ENCODE measurements around the gene OR5AC2. TPM values are rescaled to one million over a fixed set of nuclear protein-coding genes. Genes with fewer than 3 reads are reported as not detected.

OR5AC2 gene
- polyA plus RNA-seq, 1 donor, result not detected

Other genes with a start within 250 kb of the OR5AC2 start
- 38.4 TPM for gene RIOX2, start 114.7 kb upstream of the OR5AC2 start, polyA plus RNA-seq (ENCODE audit: insufficient read length)
- not detected for gene GABRR3, start 51.9 kb upstream of the OR5AC2 start, polyA plus RNA-seq (ENCODE audit: insufficient read length)
- not detected for gene OR5H1, start 43.5 kb downstream of the OR5AC2 start, polyA plus RNA-seq (ENCODE audit: insufficient read length)
- gene OR5H14, start 60.3 kb downstream of the OR5AC2 start, polyA plus RNA-seq (ENCODE audit: insufficient read length), result not detected
- gene OR5H15, start 79.5 kb downstream of the OR5AC2 start, polyA plus RNA-seq (ENCODE audit: insufficient read length), result not detected
- gene OR5H6, start 177.1 kb downstream of the OR5AC2 start, polyA plus RNA-seq (ENCODE audit: insufficient read length), result not detected
- not detected for gene OR5H2, start 195.3 kb downstream of the OR5AC2 start, polyA plus RNA-seq (ENCODE audit: insufficient read length)